ENCODE results near the gene PCDH12.
A peak's percentile ranks its signal among the peaks of the same experiment; 100 is the strongest.

Gene PCDH12

GRCh38 chr5:141966275-141966962 is 8.4 kb upstream of the PCDH12 start:
- no peak for DNase-seq (ENCODE audit: low spot score)

- DNase-seq (ENCODE audit: low spot score), result no peak
Measured at GRCh38 chr5:141965071-141965470, 7.1 kb upstream of the PCDH12 start.

DNA sequence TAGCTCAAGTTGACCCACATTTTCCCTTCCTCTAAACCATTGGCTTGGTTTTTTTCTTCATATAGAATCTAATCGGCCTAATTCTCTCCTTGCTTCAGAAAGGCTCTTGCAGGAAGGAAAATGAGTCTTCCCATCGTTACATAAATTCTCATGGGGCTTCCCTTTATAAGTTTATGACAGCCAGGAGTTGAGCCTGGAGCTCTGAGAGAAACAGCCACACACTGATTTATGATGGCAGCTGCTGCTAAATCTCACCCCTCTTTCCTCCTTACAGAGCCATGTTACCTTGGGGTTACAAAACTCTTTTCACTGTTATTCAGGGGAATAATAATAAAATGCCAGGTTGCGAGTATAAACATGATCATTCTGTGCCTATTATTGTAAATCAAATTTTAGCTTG is 5.7 kb upstream of the PCDH12 start:
- no peak for DNase-seq (ENCODE audit: low spot score)

- DNase-seq (ENCODE audit: low spot score), result no peak
Measured at GRCh38 chr5:141961466-141961865, 3.5 kb upstream of the PCDH12 start.

DNA sequence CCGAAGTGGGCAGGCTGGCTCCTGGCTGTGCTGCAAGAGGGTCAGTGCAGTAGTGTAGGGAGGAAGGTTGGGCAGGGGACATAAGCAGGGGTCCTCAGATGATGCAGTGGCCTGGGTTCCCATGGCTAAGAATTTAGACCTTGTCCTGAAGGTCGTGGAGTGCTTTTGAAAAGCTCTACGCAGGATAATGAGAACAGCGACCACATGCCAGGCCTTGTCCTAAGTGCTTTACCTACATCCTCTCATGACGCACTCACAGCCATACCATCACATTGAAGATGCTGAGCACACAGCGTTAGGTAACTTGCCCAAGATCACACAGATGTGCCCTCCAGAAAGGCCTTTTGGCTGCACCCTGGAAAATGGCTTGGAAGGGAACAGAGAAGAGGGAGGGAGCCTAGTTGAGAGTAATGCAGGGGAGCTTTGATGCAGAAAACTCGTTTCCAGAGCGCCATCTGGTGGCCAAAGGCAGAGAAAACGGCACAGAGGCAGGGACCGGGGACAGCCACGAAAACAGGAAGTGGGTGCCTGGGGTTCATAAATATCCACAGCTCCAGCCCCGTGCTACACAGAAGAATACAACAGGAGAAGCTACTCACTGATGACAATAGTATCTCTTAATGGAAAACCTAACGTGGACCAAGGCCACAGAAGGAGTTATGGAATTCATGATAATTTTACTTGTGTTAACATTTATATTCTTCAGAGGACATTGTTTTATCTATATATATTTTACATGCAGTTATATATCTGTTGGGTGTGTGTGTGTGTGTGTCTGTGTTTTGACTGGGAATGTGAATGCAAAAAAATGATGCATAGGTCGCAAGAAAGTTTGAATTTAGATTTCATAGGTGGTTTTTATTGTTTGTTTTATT is 2.7 kb upstream of the PCDH12 start:
- peak; percentile 89 for DNase-seq (ENCODE audit: low spot score)

GRCh38 chr5:141960018-141960417 is 2.0 kb upstream of the PCDH12 start:
- no peak for DNase-seq (ENCODE audit: low spot score)

DNA sequence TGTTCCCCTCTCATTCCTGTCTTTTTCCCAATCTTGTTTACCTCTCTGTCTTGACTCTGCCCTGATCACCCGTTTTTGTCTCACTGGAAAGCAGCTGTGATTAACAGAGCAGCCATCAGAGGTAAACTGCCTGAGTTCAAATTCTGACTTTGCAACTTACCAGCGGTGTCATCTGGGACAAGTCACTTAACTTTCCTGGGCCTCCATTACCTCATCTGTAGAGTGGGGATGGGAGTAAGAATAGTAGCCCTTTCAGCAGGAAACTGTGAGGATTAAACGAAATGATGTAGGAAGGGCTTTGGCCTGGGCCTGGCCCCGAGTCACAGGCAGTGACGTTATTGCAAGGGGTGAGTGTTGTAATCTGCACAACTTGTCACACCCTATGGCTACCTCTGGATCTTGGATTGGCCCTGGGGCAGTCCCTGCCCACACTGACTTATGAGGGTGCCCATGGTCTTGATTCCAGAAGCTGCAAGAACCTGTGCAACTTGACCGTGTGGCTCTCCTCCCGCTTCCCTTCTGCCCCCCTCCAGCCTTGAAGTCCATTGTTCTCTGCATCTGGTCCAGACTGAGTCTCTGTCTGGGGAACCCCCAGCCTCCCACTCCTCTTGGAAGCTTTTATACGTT is 657 bp upstream of the PCDH12 start:
- DNase-seq (ENCODE audit: low spot score), result peak; percentile 19

DNA sequence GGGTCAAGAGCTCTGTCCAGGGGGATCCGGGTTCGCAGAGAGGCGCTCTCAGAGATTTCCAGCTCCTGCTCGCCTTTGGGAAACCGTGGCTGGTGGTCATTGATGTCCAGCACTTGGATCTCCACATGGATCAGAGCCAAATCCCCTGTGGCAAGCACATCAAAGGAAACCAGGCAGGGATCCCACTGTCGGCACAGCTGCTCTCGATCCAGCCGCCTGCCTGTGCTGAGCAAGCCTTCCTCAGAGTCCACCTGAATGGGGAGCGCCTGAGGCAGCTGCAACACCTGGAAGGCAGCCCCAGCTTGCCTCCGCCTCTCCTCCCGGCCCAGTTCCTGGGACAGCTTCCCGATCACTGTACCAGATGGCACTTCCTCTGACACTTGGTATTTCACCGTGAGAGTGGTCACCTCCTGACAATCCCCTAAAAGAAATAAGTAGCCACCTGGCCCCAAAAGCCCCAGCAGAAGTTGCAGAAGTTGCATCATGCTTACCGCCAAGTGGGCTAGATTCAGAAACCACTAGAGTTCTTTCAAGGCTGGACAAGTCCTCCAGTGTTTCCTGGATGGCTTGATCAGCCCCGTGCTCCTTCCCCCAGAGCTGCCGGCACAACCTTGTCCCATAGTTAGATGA is 520 bp downstream of the PCDH12 start:
- no peak for DNase-seq (ENCODE audit: low spot score)

DNA sequence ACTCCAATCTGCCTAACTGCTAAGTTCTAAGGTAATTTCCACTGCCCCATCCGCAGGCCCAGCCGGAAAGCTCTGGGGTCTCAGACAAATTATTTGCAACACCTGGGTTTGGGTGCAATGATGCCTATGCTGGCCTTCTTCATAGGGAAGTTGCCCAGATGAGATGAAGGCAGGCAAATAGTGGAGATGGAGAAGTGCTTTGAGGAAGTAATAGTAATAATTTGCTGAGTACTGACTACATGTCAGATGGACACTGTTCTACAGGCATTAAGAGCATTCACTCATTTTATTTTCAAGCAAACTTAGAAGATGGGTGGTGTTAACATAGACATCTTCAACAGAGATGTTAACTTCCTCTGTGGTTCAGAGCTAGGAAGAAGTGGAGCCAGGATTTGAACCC is 3.8 kb downstream of the PCDH12 start:
- no peak for DNase-seq (ENCODE audit: low spot score)

GRCh38 chr5:141952020-141952419 is 6.0 kb downstream of the PCDH12 start:
- DNase-seq (ENCODE audit: low spot score), result no peak

DNA sequence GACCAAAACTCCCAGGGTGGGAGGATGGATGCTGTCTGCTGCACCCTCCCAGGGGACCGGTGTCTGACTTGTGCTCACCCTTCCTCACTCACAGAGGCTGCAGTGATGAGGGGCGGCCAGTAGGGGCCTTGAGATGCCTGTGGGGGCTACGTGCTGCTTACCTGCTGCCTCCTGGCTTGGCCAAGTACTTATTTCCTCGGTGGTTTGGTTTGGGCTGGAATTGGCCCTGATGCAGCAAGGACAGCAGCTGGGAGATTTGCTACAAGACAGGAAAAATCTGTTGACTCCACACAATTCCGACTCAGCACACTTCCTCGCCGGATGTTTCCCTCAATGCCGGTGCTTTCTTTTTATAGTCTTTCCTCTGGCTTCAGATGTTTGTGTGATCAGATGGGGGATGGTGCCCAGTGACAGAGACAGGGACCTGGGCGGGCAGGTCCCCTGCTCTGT is 6.6 kb downstream of the PCDH12 start:
- DNase-seq (ENCODE audit: low spot score), result no peak

GRCh38 chr5:141950207-141951005 is 7.6 kb downstream of the PCDH12 start:
- DNase-seq (ENCODE audit: low spot score), result no peak

- no peak for DNase-seq (ENCODE audit: low spot score)
Measured at GRCh38 chr5:141949511-141949910, 8.5 kb downstream of the PCDH12 start.

DNA sequence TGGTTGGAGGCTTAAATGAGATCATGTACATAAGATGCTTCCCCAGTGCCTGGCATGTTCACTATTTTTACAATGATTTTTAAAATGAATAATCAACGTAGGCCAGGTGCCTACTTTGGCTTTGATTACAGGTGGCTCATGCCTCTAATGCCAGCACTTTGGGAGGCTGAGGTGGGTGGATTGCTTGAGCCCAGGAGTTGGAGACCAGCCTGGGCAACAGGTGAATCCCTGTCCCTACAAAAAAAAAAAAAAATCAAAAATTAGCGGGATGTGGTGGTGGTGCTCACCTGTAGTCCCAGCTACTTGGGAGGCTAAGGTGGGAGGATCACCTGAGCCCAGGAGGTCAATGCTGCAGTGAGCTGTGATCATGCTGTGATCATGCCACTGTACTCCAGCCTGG is 9.2 kb downstream of the PCDH12 start:
- DNase-seq (ENCODE audit: low spot score), result no peak

- DNase-seq (ENCODE audit: low spot score), result no peak
Measured at GRCh38 chr5:141947316-141947715, 10.7 kb downstream of the PCDH12 start.

DNA sequence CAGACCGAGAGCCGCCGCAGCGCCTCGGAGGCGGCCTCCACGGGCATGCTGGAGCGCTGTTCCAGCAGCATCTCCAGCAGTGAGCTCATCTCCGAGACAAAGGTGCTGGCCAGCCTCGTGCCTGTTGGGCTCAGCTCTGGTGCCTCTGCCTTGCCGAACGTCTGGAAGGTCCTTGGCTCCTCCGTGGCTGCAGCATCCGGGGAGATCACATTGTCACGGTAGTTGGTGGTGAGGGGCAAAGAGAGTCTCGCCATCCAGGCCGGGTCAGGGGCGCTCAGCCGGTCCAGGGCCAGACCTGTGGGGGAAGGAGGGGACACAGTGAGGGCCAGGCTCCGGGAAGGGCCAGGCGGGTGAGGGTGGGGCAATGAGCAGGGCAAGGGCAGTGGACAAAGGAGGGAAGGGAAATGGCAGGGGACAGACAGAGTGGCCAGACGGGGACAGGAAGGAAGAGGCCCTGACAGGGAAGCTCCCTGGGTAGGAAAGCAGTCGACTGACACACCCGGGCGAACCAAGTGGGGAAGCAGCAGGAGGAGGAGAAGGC is 12.4 kb downstream of the PCDH12 start:
- DNase-seq (ENCODE audit: low spot score), result no peak

- no peak for DNase-seq (ENCODE audit: low spot score)
Measured at GRCh38 chr5:141944076-141944475, 13.9 kb downstream of the PCDH12 start.

DNA sequence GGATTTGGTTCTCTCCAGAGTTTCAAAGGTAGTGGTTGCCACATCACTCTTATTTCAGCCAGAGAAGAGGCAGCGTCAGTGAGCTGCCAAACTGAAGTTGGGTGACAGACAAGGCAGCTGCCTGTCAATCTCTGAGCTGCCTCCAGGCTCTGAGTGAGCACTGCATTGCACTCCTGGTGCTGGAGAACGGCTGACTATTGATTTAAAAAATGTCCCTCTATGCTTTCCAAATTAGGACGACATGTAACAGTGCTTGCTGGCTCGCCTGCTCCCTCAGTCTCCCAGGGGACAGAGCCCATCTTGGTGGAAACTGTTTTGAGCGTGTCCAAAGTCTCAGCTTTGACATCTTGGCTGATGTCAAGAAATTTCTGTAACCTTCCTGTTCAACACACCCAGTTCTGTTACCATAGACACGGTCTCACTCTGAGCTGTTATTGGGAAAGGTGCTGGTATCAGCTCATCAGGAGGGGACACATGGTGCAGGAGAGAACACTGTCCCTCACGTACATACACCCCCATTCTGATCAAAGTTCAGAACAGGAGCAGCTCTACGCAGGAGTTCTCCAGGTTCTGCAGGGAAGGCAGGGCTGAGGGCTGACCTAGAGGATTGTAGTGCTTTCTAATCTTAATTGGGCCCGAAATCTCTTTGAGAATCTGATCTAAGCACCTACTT is 15.7 kb downstream of the PCDH12 start:
- DNase-seq (ENCODE audit: low spot score), result no peak

DNA sequence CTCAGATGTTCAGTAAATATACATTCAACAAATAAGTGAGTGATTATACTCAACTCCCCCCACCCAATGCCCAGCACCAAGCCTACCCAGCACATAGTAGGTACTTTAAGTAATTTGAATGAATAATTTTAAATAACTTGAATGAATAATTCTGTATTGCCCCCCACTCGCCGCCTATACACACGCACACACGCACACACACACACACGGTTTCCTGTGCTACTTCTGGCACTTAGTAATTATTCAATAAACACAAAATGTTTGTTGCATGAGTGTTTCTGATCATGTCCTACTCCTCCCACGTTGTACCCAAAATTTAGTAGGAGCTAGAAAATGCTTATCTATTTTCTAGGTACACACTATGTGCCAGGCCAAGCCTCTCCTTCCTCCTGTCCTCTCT is 16.2 kb downstream of the PCDH12 start:
- no peak for DNase-seq (ENCODE audit: low spot score)

GRCh38 chr5:141941307-141941706 is 16.7 kb downstream of the PCDH12 start:
- no peak for DNase-seq (ENCODE audit: low spot score)

All from RKO (cell line).